C4-2B (cell line): Measurements from ENCODE around the gene PAK6.

Experiments
- H3K27ac ChIP-seq: fragments of 450-650 bp; 2 replicates; pipeline ENCODE4 v1.5.1; 2017
- CTCF ChIP-seq: fragments of 450-650 bp; conservative IDR thresholded peaks from 2 replicates; pipeline ENCODE4 v1.5.1; 2017; ENCODE audit warnings: mild to moderate bottlenecking
- ZFX ChIP-seq: fragments of 450-650 bp; IDR thresholded peaks from 2 replicates; pipeline ENCODE4 v1.6.1; 2017

The PAK6 gene

GRCh38 chr15:40252438-40253166 lies 13.7 kb downstream of the PAK6 start:
- TF ChIP-seq CTCF (no peak), ZFX (no peak)
- H3K27ac ChIP-seq, result no peak overlapping the region

- H3K27ac ChIP-seq, result no peak overlapping the region
- TF ChIP-seq ZFX (no peak), CTCF (no peak)
Observed at GRCh38 chr15:40253167-40253790, 14.4 kb downstream of the PAK6 start.

- TF ChIP-seq ZFX (no peak), CTCF (no peak)
- no peak overlapping the region for H3K27ac ChIP-seq
Observed at GRCh38 chr15:40254452-40254851, 15.6 kb downstream of the PAK6 start.

GRCh38 chr15:40255033-40255432 lies 16.2 kb downstream of the PAK6 start:
- no peak for TF ChIP-seq CTCF
- no peak for TF ChIP-seq ZFX
- no peak overlapping the region for H3K27ac ChIP-seq

GRCh38 chr15:40256638-40257235 lies 17.9 kb downstream of the PAK6 start:
- no peak overlapping the region for H3K27ac ChIP-seq
- TF ChIP-seq CTCF (no peak), ZFX (no peak)

- TF ChIP-seq ZFX, result no peak
- TF ChIP-seq CTCF, result no peak
- no peak overlapping the region for H3K27ac ChIP-seq
Observed at GRCh38 chr15:40257656-40258450, 19.0 kb downstream of the PAK6 start.

- no peak overlapping the region for H3K27ac ChIP-seq
- TF ChIP-seq CTCF (no peak), ZFX (no peak)
Observed at GRCh38 chr15:40258544-40258943, 19.7 kb downstream of the PAK6 start.
